Fibroblast of skin of right quadriceps (primary cell): ENCODE results near the gene TMEM272.
A peak's percentile ranks its signal among the peaks of the same experiment; 100 is the strongest.

Experiments
- DNase-seq: peaks from one replicate; pipeline ENCODE4 v3.0.0-alpha.2; 2013

Gene TMEM272

DNA sequence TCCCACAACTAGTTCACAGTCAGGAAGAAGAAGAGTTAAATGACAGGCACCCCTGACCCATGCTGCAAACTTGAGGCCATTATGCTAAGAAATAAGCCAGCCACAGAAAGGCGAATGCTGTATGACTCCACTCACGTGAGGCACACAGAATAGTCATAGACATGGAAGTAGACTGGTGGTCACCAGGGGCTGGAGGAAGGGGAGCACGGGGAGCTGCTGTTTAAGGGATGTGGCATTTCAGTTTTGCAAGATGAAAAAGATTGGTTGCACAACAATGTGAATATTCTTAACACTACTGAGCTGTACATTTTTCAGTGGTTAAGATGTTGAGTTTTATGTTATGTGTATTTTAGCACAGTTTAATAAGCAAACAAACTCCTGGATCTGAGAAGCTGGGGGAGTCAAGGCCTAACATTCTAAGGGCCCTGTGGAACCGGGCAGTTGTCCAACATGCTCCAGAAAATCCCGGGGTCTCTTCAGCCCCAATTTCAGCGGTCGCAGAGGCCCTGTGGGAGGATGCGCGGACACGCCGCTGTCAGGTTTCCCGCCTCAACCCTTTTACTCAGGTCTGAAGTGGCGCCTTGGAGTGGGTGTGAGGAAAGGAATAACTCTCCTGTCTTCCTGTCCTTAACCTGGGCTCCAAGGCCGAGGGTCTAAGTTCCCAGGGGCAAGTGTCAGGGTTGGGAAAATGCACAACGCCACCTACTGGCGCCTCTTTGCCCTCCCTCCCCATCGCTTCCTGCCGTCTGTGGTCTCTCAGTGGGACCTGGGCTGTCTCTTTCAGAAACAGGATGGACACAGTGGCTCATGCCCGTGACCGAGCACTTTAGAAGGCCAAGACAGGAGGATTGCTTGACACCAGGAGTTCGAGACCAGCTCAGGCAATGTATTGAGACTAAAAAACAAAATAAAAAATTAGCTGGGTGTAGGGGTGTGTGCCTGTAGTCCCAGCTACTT lies 4.4 kb upstream of the TMEM272 start:
- DNase-seq = peak; percentile 44

DNA sequence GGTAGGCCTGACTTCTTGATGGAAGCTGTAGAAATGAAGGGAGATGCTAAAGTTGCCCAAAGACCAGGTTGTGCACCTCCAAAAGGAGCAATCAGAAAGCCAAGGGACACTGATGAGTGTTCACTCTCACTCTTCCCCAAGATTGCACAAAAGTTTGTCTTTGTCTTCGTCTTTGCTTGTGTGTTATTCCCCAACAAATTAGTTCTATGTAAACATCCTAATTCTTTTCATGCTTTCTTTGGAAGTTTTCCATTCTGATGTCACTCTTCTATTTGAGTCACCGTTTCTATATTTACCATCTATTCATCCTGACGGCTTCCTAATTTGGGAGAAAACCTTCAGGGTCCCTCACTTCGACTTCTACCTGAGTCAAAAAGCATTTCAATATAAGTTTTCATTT lies 3.7 kb upstream of the TMEM272 start:
- peak; percentile 67 for DNase-seq

- DNase-seq = no peak
Measured at GRCh38 chr13:51846756-51847155, 1.8 kb upstream of the TMEM272 start.

DNA sequence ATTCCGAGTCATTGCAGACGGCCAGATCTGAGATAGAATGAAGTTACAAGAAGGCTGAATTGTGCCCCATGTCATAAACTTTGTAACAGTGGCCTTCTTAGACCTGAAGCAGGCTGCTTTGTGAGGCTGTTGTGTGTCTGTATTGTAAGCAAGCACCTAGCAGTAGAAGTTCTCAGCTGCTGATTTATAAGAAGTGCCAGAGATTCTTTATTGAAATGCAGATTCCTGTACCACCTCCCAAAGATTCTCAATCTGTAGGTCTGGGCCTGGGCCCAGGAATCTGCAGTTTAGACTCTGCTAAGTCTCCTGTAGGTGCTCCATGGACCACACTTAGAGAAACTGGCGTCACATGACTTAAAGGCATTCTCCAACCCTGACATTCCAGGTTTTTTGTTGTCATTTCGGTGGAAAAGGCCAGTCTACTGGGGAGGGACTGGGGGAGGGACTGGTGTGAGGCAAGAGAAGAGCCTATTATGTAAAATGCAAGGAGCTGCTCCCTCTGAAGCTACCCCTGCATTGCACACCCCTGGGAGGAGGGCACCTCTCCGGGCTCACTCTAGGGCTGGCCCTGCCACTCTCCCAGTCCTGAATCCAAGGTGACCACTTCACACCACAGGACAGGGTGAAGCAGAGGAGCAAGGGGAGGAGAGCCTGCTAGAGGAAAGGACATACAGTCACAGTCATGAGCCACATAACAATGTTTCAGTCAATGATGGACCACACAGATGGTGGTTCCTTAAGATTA lies 769 bp upstream of the TMEM272 start:
- DNase-seq = no peak

GRCh38 chr13:51843529-51843928 lies 1.4 kb downstream of the TMEM272 start:
- DNase-seq = no peak

- DNase-seq = no peak
Measured at GRCh38 chr13:51841732-51842131, 3.2 kb downstream of the TMEM272 start.

DNA sequence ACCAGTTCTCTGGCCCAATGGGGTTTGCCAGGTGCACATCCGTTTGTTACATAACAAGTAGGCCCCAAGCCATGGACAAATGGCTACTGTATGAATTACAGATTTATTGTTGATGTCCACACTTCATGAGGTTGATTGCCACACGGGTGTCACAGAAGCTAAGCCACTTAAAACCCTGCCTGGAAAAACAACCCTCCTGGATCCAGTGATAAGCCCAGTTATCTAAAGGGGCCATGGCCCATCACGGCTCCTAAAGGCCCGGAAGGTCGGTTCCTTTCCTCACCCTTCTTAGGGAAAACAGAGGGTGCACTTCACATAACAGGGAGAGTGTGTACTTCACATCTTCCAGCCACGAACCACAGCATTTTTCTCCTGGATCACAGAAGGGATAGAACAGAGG lies 4.1 kb downstream of the TMEM272 start:
- DNase-seq = no peak

DNA sequence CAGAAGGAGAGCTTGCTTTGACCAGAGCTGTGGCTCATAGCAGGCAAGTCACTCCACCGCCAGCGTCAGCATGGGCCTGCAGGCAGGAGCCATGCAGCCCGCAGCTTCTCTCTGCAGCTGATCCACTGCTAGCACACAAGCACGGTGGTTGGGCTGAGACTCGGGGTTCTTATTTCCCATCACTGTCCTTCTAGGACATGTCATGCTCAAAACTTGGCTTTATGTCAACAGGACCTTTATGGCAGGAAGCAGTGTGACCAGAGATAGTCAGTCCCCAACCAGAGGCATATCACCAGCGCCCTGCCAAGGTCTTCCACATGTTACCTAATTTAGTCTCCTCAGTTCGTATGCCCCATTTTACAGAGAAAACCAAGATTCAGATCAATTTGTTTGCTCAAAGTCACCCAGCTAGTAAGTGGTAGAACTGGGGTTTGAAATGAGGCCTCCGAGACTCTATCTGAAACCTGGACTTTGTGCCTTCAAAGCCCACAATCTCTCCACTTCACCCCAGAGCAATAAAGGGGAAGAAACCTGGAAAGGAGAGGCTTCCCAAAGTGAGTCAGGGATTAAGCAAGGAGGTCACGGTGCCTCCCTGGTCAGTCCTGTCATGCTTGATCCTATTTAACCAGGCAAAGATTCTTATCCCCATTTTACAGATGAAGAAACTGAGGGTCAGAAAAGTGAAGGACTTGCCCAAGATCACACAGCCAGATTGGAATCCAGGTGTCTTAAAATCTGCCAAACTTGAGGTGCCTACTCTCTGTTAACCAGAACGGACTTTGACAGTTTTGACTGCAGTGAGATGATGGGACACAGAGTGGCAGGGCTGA lies 5.1 kb downstream of the TMEM272 start:
- no peak for DNase-seq

DNA sequence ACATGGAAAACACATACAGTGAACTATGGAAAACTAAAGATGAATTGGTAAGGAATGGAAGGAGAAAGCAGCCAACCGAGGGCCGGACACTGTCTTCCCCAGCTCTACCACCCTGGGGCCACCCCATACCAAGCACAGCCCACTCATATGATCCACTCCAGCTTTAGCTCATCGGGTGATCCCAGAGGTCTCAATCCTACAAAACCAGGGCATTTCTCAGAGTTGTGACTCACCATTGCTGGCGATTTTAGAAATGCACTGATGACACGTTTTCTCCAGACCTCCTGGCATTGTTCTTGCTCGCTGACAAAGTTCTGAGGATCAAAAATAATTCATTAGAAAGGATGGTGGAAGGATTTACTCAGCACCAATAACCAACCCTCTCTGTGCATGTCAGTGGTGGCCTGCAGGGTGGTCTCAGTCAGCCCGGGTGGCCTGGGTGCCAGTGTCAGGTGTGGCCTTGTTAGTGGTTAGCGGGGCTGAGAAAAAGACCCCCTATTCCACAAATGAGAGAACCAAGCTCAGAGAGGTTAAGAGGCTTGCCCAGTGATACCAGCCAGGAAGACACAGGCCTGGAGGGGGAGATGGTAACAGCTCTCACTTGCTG lies 6.6 kb downstream of the TMEM272 start:
- DNase-seq = peak; percentile 43

GRCh38 chr13:51837016-51837415 lies 8.0 kb downstream of the TMEM272 start:
- DNase-seq = no peak

GRCh38 chr13:51834581-51835171 lies 10.3 kb downstream of the TMEM272 start:
- no peak for DNase-seq

DNA sequence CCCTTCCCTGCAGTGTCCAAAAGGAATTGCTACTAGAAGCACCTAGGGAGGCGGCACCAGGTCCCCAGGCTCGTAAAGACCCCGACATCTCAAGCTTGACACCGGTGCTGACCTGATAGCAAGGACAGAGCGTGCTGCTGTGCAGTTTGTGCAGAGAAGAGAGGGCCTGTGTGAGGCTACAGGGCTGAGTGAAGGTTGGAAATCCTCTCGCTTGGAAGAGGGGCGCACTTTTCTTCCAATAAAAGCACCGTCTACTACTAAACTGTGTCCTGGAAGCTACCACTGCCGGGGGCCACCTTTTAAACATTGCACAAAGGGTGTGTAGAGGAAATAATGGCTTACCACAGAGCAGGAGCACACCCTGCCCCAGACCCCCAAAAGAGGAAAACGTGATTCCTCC lies 11.0 kb downstream of the TMEM272 start:
- DNase-seq = no peak

DNA sequence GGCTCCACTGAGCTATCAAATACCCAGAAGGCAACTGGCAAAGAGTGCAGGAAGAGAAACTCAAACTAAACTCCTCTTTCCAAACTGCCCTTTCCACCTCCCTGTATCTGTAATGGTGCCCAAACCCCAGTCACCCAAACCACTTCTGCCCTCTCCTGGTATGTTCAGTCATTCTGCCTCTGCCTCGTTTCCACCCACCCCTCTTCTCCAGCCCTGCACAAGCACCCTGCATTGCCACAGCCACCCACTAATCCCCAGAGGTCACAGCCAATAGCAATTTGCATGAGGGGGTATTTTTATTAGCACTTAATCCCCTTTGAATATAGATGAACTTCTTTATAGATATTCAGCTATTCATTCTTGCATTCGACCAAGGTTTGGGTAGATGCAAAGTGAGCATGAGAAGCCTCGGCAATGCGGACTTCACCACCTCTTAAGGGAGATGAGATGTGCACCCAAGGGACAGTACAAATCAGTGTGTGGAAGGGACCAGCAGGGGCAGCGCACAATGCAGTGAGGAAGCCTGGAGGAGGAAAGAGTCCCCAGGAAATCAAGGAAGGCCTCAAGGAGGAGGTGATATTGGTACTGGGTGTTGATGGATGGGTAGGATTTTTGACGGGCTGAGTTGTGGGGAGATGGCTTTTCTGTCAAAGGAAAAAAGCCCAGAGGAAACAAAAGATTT lies 12.4 kb downstream of the TMEM272 start:
- DNase-seq = no peak

GRCh38 chr13:51831519-51831918 lies 13.5 kb downstream of the TMEM272 start:
- no peak for DNase-seq

GRCh38 chr13:51829568-51829899 lies 15.4 kb downstream of the TMEM272 start:
- DNase-seq = no peak

DNA sequence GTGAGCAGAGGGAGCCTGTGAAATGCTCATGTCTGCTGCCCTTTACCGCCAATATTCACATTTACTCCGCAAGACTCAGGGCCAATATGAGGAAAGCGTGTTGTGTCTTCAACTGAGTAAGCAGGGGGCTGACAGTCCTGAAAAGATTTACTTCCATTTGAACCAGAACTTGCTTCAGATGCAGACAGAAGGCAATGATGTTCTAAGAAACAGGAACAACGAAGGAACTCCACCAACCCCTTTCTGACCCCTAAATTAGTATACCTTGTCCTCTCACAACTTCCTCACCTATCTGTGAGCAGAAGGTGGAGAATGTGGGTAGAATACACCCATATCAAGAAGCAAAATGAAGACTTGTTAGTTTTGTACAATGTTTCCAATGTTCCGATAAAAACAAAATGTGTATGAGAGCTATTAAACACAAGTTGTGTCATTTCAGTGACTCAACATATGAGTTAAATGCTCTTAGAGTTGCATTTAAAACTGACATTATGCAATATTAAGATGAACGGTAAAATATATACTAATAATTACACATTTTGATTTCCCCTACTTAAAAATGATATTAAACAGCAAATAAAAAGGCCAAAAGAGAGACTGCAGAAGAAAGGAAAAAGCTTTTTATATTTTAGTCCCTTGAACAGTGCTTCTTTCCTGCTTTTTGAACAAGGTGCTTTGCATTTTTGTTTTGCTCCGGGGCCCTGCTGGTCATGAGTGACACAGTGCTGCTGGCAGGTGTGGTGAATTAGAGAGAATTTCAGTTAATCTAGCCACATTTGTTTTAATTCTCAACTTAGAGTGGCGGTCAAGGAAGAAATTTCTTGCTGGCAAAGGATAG lies 16.0 kb downstream of the TMEM272 start:
- no peak for DNase-seq

DNA sequence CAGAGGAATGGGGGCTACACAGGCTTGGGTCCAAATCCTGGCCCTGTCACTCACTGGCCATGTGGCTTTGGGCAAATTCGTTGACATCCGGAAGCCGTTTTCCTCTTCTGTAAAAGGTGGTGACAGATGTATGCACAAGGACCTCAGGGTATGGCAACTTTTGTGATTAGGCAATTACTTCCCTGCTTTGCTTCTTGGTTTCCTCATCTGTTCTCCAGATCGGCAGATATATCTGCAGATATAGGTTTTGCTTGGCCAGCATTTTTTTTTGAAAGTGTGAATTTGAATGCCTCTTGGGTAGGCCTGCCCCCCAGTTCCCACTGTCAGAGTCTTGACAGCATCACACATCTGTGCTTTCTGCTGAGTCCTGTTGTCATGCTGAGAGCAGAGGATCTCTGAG lies 17.7 kb downstream of the TMEM272 start:
- DNase-seq = no peak

GRCh38 chr13:51826606-51827005 lies 18.4 kb downstream of the TMEM272 start:
- no peak for DNase-seq

GRCh38 chr13:51825681-51826254 lies 19.2 kb downstream of the TMEM272 start:
- no peak for DNase-seq

DNA sequence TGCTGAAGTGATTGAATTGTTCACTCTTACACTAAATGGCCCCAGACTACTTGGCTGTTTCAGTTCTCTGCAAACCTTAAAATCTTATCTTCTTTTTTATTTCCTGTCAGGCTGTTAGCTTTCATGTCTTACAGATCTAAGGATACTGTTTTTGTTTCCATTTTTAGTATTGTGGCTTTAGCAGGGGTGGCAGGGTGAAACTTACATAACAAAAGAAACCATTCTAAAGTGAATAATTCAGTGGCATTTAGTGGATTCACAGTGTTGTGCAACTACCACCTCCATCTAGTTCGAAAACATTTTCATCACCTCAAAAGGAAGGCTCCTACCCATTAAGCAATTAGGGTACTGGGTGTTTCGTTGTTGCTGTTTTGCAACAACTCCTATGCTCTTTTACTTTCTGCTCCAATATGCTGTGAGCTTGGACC lies 19.8 kb downstream of the TMEM272 start:
- no peak for DNase-seq
